Astrocyte of the cerebellum (primary cell): ENCODE data around the gene CERK.

Experiments used
- DNase-seq: peaks from one replicate; pipeline ENCODE4 v3.0.0-alpha.2; 2011; ENCODE audit warnings: low read depth
- H3K4me3 ChIP-seq: 2 replicates; pipeline ENCODE4 v1.5.1; 2011; ENCODE audit warnings: mild to moderate bottlenecking, low read depth, low read length, moderate library complexity
- in situ Hi-C: cut with HindIII; loops from 2 replicates; pipeline ENCODE4 v1.10.0; 2017; ENCODE audit warnings: low sequenced_read_pairs
- TF ChIP-seq, protein P1 (sequence below): IDR thresholded peaks from 2 replicates; pipeline ENCODE4 v1.5.1; 2012; ENCODE audit warnings: low read length, low read depth, moderate library complexity, mild to moderate bottlenecking; ENCODE audit errors: missing control alignments

CERK gene

DNA sequence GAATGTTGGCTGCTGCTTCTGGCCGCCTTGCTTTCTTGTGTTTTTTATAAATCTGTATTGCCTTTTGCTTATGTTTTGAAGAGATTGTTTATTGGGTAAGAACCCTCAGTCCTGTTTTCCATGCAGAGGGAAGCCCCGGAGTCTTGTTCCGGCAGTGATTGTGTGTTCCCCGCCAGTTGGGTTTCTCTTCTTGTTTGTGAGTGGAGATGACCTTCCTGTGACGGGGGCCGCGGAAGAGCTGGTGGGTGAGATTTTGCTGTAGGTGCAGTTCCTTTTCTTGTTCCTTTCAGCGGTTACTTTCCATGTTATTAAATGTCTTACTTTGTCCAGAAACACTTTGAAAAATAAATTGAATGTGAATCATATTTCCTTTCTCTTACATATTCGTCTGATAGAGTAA lies 32.7 kb upstream of the CERK start:
- no peak for DNase-seq
- in situ Hi-C loops = no loop called here
- H3K4me3 ChIP-seq = no peak overlapping the region
- TF ChIP-seq, protein P1, sequence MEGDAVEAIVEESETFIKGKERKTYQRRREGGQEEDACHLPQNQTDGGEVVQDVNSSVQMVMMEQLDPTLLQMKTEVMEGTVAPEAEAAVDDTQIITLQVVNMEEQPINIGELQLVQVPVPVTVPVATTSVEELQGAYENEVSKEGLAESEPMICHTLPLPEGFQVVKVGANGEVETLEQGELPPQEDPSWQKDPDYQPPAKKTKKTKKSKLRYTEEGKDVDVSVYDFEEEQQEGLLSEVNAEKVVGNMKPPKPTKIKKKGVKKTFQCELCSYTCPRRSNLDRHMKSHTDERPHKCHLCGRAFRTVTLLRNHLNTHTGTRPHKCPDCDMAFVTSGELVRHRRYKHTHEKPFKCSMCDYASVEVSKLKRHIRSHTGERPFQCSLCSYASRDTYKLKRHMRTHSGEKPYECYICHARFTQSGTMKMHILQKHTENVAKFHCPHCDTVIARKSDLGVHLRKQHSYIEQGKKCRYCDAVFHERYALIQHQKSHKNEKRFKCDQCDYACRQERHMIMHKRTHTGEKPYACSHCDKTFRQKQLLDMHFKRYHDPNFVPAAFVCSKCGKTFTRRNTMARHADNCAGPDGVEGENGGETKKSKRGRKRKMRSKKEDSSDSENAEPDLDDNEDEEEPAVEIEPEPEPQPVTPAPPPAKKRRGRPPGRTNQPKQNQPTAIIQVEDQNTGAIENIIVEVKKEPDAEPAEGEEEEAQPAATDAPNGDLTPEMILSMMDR = no peak

GRCh38 chr22:46770151-46770641 lies 32.1 kb upstream of the CERK start:
- TF ChIP-seq, protein P1 = no peak
- no peak overlapping the region for H3K4me3 ChIP-seq
- no peak for DNase-seq
- in situ Hi-C loops = no loop called here

DNA sequence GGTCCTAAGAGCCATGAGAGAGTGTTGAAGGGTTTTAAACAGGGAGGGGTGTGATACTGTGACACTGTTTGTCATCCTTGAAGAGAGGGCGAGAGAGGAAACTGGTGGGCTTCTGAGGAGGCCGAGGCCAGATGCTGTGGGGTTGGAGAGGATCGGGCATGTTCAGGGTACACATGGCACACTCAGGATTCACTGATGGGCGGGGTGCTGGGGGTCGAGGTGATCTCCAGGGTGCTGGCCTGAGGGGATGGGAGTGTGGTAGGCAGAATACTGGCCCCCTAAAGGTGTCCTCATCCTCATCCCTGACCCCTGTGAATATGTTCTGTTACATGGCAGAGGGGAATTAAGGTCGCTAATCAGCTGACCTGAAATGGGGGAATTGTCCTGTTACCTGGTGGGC lies 31.7 kb upstream of the CERK start:
- DNase-seq = no peak
- H3K4me3 ChIP-seq = no peak overlapping the region
- in situ Hi-C loops = no loop called here
- TF ChIP-seq, protein P1 = no peak

GRCh38 chr22:46769191-46769675 lies 31.2 kb upstream of the CERK start:
- no peak overlapping the region for H3K4me3 ChIP-seq
- TF ChIP-seq, protein P1 = no peak
- no peak for DNase-seq
- in situ Hi-C loops = no loop called here

GRCh38 chr22:46767249-46767985 lies 29.4 kb upstream of the CERK start:
- in situ Hi-C loops = no loop called here
- H3K4me3 ChIP-seq = no peak overlapping the region
- TF ChIP-seq, protein P1 = no peak
- DNase-seq = no peak

DNA sequence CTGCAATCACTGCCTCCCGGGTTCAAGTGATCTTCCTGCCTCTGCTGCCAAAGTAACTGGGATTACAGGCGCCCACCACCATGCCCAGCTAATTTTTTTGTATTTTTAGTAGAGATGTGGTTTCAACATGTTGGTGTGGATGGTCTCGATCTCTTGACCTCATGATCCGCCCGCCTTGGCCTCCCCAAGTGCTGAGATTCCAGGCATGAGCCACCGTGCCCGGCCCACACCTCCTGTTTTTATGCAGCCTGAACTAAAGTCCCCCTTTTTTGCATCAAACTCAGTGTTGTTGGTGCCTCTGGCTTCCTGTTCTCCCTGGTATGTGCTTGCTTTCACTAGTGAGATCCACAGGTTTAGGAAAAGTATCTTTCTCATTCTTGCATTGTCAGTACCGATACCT lies 28.6 kb upstream of the CERK start:
- DNase-seq = no peak
- TF ChIP-seq, protein P1 = no peak
- H3K4me3 ChIP-seq = no peak overlapping the region
- in situ Hi-C loops = no loop called here
